ENCODE measurements around the gene SLC15A2.

Gene SLC15A2

GRCh38 chr3:121981473-121981872 lies 87.3 kb downstream of the SLC15A2 start:
- no peak for DNase-seq

GRCh38 chr3:121985846-121986245 lies 91.6 kb downstream of the SLC15A2 start:
- no peak for DNase-seq

- no peak for DNase-seq
Observed at GRCh38 chr3:121988146-121988545, 93.9 kb downstream of the SLC15A2 start.

GRCh38 chr3:121989943-121990342 lies 95.7 kb downstream of the SLC15A2 start:
- no peak for DNase-seq

GRCh38 chr3:121992601-121993560 lies 98.7 kb downstream of the SLC15A2 start:
- no peak for DNase-seq
